H1 (cell line): ENCODE measurements around the gene NFYB. TPM values are rescaled to one million over a fixed set of nuclear protein-coding genes. Genes with fewer than 3 reads are reported as not detected.

Experiments used
- HDAC6 ChIP-seq: IDR thresholded peaks from one replicate; pipeline ENCODE4 v1.7.1; 2012; ENCODE audit warnings: low read depth, mild to moderate bottlenecking, inconsistent platforms, low read length, moderate library complexity
- MAFK ChIP-seq: IDR thresholded peaks from 2 replicates; pipeline ENCODE4 v1.6.1; 2012; ENCODE audit warnings: low read depth, mild to moderate bottlenecking, improper control_type of control experiment, low read length
- TBP ChIP-seq: IDR thresholded peaks from 2 replicates; pipeline ENCODE4 v1.6.1; 2011; ENCODE audit warnings: low read depth, low read length, improper control_type of control experiment
- polyA plus RNA-seq, 7 experiments: library from polyadenylated mRNA; depleted of rRNA in 3 of 7; stranded (reverse) in 5 of 7; unstranded in 2 of 7; fragments of >200 nt in 5 of 7; fragments of 200-250 nt in 2 of 7; gene quantifications; 1 replicate in 5 of 7; 2 replicates in 1 of 7; 4 replicates in 1 of 7; pipeline versions ENCODE4 v1.2.1 to v1.2.3, GENCODE V29; 2011 to 2013; ENCODE audit warnings: missing spikeins in 2 of 7, mixed read lengths in 2 of 7
- total RNA-seq: library from RNA; stranded (reverse); fragmentation: NEBNext Ultra II Directional; extraction: Animal tissue kit (Norgen Biotek cat#: 25700); gene quantifications from 2 replicates; pipeline ENCODE4 v1.2.1, GENCODE V29; 2021

NFYB gene
- total and polyA plus RNA-seq, 2 of the 8 experiments (the other 6 are each of a cell fraction or from before 2014, with no cell fraction given), result 29.1 to 43.5 TPM

DNA sequence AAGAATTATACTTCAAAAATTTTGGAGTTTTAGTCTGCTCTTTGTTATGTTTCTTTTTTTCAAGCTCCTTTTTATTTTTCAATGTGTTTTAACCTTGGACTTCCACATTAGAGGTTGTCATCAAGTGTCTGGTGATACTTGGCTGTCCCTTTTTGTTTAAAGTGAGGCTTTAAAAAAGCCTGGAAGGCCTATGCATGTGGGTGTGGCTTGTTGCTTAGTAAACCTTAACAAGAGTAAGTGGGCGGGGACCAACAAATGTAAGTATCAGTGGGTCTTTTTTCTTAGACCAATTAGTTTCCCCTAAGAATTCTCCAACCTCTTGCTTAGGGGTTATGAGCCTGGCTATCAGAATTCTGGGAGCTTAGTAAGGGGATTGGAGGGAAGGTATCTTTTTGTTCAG, 47.3 kb downstream of the NFYB start (continued):
- TF ChIP-seq HDAC6 (no peak), TBP (no peak), MAFK (no peak)
- TF ChIP-seq, all 59 proteins: peak for 0
